Fibroblast of mammary gland (primary cell): ENCODE measurements around the gene RNU6-1.
A peak's percentile ranks its signal among the peaks of the same experiment; 100 is the strongest.

ENCODE experiments used
- DNase-seq: peaks from one replicate; pipeline ENCODE4 v3.0.0-alpha.2; 2010; ENCODE audit warnings: low read depth
- H3K4me3 ChIP-seq: 2 replicates; pipeline ENCODE4 v1.5.1; 2011; ENCODE audit warnings: low read depth, mild to moderate bottlenecking, low read length, moderate library complexity; ENCODE audit not compliant: control insufficient read depth
- CTCF ChIP-seq: conservative IDR thresholded peaks from 2 replicates; pipeline ENCODE4 v1.5.1; 2011; ENCODE audit warnings: low read depth, low read length, inconsistent platforms; ENCODE audit not compliant: control insufficient read depth, insufficient read depth

The RNU6-1 gene

GRCh38 chr15:67822537-67823313, 17.1 kb downstream of the RNU6-1 start:
- H3K4me3 ChIP-seq = no peak overlapping the region
- TF ChIP-seq CTCF = no peak

GRCh38 chr15:67821784-67822440, 17.9 kb downstream of the RNU6-1 start:
- no peak for TF ChIP-seq CTCF
- no peak for DNase-seq
- no peak overlapping the region for H3K4me3 ChIP-seq

More at GRCh38 chr15:67822537-67823313, 17.1 kb downstream of the RNU6-1 start:
- no peak for DNase-seq

- TF ChIP-seq CTCF = no peak
- H3K4me3 ChIP-seq = no peak overlapping the region
- peak; percentile 45 for DNase-seq
Observed at GRCh38 chr15:67820992-67821783, 18.7 kb downstream of the RNU6-1 start.

GRCh38 chr15:67820122-67820991, 19.5 kb downstream of the RNU6-1 start:
- no peak for DNase-seq
- no peak overlapping the region for H3K4me3 ChIP-seq
- no peak for TF ChIP-seq CTCF

GRCh38 chr15:67819636-67820035, 20.2 kb downstream of the RNU6-1 start:
- DNase-seq = no peak
- TF ChIP-seq CTCF = no peak
- no peak overlapping the region for H3K4me3 ChIP-seq

- no peak for DNase-seq
- no peak for TF ChIP-seq CTCF
- H3K4me3 ChIP-seq = no peak overlapping the region
Observed at GRCh38 chr15:67818464-67818863, 21.4 kb downstream of the RNU6-1 start.
